ENCODE data around the gene PLEKHG4B. TPM values are rescaled to one million over a fixed set of nuclear protein-coding genes. Genes with fewer than 3 reads are reported as not detected.
"Not testable (repeated sequence)": the region's sequence is repeated elsewhere in the genome, so short reads cannot be mapped to it uniquely, and the experiment has no call there.

Gene PLEKHG4B
- total RNA-seq, 2 experiments from 2014 or later: 0.04 TPM; not detected in 1

DNA sequence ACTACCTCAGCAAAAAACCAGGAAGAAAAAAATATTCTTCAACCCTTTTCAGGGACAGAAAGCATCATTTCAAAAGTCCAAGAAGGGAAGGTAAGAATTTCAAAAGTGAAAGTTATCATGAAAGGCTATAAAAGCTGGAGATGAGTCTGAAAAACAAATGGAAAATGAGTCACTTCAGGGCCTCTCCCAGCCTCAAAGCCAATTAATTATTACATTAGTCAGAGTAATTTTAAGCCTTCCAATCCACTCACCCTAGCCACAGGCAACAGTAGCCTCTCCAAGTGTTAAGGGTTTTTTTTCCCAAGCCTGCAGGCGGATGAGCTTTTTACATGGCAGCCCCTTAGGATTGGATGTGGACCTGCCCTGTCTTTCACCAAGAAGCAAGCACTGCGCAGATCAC is 123.3 kb downstream of the PLEKHG4B start:
- CTCF ChIA-PET: not testable (repeated sequence)

DNA sequence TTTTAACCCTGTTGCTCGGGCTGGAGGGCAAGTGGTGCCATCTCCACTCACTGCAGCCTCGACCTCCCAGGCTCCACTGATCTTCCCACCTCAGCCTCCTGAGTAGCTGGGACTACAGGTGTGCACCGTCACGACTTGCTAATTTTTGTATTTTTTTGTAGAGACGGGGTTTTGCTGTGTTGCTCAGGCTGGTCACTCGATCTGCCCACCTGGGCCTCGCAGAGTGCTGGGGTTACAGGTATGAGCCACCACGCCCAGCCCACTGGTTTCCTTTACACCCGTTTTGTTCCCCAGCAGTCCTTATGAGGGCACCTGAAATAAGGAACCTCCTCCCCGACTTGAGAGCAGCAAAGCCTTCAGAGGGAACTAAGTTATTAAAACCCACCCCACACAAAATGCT is 124.1 kb downstream of the PLEKHG4B start:
- POLR2A ChIA-PET, CTCF ChIA-PET: not testable (repeated sequence)

More for the DNA sequence above, 123.3 kb downstream of the PLEKHG4B start:
- POLR2A ChIA-PET: not testable (repeated sequence)

DNA sequence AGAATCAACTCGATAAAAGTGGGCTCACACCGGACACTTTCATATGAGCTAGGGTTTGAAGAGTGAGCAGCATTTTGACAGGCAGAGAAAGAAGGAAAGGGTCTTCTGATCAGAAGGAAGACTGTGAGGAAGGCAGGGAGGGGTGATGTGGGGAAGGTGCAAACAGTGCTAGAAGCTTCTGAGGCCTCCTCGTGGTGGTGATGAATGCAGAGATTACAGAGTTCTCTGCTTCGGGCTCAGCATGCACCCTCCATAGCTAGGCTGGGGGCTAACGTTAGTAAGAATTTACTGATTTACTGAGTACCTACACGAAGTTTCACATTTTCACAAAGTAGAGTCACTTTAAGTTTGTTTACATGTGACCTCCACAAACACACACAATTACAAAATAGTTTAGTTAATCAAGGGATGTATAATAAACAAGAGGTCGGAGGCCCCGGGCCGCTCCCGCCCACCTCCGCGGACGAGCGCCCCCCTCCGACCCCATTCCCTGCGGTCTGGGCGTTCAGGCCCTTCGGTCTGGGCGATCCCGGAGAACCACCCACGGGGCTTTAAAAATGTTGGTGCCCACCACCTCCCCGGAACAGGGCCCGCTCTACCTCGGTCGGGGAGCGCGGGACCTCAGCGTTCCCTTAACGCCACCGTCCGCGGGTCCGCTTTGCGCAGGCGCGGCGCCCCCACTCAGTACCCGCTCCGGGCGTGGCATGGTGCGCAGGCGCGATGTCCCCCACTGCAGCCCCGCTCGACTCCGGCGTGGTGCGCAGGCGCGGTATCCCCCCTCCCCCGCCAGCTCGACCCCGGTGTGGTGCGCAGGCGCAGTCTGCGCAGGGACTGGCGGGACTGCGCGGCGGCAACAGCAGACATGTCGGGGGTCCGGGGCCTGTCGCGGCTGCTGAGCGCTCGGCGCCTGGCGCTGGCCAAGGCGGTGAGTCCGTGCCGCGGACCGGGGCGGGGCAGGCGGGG is 125.8 kb downstream of the PLEKHG4B start, which contains the start of the genes CCDC127 and SDHA:
Gene CCDC127, minus strand, starts transcription at position 660 of the 963 bp plus-strand sequence. CDS start 1,304 bp downstream, outside the sequence.
Gene SDHA, plus strand, starts transcription at position 827 of the 963 bp plus-strand sequence. Its CDS starts 36 bp downstream, at position 863.
- CTCF ChIA-PET: interaction anchor here (1.0 to 2.0 kb wide), 2 partner anchors 8 to 29 kb away, joined by 3 to 5 read pairs; no protein-coding TSS in a partner anchor

DNA sequence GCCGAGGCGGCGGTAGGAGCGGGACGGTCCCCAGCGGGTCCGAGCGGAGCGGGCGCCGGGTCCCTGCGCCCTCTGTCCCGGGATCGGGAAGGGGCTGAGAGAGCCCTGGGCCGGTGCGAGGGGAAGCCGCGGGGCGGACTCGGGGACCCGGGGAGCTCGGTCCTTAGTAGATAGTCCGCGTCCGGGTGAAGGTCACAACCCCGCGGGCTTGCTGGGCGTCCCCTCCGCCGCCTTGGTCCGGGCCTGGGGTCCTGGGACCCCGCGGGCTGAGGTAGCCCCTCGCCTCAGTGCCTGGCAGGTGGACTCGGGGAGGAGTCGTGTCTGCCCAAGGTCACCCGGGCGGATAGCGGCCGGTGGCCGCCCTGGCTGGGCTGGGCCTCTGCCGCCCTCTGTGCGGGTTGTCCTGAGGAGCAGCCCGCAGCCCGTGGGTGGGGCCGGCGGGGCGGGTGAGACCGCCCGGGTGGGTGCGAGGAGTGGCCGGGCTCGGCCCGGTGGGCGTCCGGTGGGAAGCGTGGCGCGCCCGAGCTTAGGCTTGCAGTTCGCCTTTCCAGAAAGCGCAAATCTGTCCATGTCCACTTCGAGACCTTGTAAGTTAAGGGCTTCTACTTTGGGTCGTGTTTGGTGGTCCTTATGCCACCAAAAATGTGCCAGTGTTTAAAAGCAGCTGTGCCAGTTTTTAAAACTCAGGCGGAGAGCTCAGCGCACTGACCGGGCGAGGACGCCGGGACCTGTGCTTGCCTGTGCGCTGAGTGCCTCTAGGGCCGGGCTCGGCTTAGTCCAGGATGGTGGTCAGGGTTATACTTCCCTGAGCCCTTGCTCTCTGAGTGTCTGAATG is 126.7 kb downstream of the PLEKHG4B start:
- POLR2A ChIA-PET: interaction anchor here (0.9 to 1.4 kb wide), 3 partner anchors 30 to 253 kb away, joined by 3 to 6 read pairs (median 6); no protein-coding TSS in a partner anchor

More for the DNA sequence above, 125.8 kb downstream of the PLEKHG4B start, which contains the start of the genes CCDC127 and SDHA:
- POLR2A ChIA-PET: interaction anchor here (0.9 to 1.4 kb wide), 2 partner anchors 29 to 53 kb away, joined by 3 to 6 read pairs; no protein-coding TSS in a partner anchor

DNA sequence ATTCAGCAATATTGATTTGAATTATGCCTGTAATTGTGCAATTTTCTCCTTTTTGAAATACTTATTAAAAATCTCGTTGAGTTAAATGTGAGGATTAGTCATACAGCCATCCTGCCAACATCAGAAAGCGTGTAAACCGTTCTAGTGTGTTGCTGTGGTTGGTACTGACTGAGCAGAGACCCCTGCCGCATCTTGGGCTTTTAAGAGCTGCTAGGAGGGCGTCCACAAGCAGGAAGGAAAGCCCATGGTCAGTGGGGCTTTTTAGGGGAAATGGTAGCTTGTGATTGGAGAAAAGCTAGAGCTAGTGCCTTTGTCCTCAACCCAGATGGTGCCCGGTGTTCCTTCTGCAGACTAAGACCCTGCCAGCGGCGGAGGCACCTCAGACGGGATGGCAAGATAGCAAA is 127.5 kb downstream of the PLEKHG4B start:
- CTCF ChIA-PET: interaction anchor here (1.2 kb wide), 1 partner anchor 25 kb away, joined by 5 read pairs; no protein-coding TSS in a partner anchor

More for the DNA sequence above, 126.7 kb downstream of the PLEKHG4B start:
- CTCF ChIA-PET: interaction anchor here (1.0 to 2.0 kb wide), 3 partner anchors 9 to 30 kb away, joined by 3 to 5 read pairs (median 5); no protein-coding TSS in a partner anchor

DNA sequence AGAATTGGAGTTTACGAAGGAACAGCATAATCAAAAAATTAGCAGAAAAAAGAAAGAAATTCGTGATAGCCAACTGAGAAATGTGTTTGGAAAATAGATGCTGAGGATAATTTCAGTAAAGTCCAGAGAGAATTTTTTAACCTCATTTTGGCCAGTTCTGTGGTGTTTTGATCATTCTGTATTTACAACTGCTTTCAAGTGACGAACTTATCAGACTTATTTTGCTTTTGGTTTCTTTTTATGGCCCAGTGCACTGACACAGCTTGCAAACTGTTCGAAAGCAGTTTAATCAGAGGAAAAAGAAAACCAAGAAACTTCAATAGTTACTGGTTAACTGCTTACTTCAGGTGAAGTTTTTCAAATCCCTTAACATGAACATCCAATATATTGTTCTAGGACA is 128.0 kb downstream of the PLEKHG4B start:
- ChIA-PET CTCF (no interaction called here), POLR2A (interaction anchor here (1.0 kb wide), 1 partner anchor 52 kb away, joined by 3 read pairs; the partner anchor contains the start of gene PDCD6)

More for the DNA sequence above, 127.5 kb downstream of the PLEKHG4B start:
- POLR2A ChIA-PET: interaction anchor here (1.0 to 1.4 kb wide), 3 partner anchors 31 to 252 kb away, joined by 3 to 6 read pairs (median 6); partner anchors contain the start of gene PDCD6

DNA sequence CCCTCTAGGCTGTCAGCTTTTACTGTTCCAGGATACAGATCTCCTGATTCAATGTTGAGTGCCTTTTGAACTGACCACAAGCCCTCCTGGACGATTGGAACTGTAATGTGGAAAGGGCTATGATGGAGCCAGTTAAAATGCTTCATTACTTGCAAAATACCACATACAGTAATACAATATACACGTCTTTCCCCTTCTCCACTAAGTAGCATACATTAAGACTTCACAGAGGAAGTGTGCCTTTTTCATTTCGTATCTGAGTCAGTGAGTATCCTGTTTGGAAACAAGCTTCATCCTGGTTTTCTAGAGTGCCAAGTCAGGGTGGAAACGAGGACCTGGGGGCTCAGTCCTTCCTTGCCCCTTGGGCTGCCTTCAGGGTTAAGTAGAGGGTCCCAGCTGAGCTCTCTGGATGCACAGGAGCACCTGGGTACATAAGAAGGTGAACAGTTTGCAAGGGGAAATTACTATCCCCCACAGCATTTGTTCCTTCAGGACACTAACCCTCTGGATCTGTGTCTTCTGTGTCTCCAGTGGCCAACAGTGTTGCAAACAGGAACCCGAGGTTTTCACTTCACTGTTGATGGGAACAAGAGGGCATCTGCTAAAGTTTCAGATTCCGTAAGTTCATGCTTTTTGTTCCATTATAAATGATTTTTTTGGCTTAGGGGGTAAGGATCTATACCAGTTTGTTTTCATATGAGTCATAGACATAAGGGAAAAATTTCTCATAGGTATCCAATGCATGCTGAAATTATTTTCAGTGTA is 131.2 kb downstream of the PLEKHG4B start:
- POLR2A ChIA-PET, CTCF ChIA-PET: not testable (repeated sequence)

DNA sequence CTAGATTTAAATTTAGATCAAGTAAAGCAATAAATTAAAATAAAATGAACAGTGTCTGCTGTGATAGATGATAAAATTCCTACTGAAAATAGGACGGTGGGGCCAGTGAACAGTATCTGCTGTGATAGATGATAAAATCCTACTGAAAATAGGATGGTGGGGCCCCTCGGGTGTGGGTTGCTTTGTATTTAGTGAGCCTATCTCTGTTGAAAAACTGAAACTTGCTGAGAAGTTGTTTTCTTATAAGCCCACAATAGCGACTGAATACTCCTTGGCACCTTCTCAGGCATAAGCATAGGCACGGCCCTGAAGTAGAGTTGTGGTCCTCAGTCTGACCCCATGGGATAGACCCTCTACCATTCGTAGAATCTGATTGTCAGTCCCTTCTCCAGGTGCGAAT is 131.8 kb downstream of the PLEKHG4B start:
- ChIA-PET CTCF (no interaction called here), POLR2A (no interaction called here)

DNA sequence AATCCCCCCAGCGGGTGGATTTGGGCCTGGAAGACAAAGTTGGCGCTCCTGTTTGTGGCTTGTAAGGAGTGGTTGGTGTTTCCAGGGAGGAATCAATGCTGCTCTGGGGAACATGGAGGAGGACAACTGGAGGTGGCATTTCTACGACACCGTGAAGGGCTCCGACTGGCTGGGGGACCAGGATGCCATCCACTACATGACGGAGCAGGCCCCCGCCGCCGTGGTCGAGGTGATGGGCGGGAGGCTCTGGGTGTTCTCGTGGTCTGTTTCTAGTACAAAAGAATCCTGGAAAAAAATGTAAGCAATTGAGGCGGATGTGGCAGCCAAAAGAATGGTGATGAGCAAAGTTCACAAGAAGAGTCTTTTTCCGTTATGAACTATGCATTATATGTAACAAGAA is 133.4 kb downstream of the PLEKHG4B start:
- CTCF ChIA-PET: no interaction called here
- POLR2A ChIA-PET: no interaction called here

DNA sequence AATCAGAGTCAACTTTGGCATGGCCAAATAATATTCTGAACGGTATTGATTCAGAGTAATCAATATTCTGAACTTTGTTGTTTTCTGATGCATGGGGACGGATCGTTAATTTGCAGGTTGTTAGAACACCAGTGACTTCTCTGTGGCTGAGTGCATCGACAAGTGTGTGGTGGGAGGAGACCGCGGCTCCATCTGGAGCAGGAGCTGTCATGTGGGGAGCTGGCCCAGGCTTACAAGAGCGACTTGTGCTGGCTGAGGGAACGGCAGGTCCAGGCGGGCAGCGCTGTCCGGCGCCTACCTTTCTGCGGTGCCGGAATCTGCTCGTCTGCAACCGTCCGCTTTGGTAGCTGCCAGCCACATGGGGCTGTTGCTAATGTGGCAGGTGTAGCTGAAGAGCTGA is 135.4 kb downstream of the PLEKHG4B start:
- CTCF ChIA-PET: not testable (repeated sequence)

DNA sequence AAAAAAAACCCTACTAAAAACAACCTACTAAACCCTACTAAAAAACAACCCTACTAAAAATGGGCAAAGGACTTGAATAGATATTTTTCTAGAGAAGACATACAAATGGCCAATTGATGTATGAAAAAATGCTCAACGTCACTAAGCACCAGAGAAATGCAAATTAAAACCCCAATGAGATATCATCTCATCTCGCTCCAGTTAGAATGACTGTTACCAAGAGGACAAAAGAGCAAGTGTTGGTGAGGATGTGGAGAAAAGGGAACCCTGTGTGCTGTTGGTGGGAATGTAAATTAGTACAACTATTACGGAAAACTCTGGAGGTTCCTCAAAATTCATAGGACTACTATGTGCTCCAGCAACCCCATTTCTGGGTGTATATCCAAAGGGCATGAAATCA is 136.9 kb downstream of the PLEKHG4B start:
- CTCF ChIA-PET: no interaction called here
- POLR2A ChIA-PET: no interaction called here

More for the DNA sequence above, 135.4 kb downstream of the PLEKHG4B start:
- POLR2A ChIA-PET: not testable (repeated sequence)

DNA sequence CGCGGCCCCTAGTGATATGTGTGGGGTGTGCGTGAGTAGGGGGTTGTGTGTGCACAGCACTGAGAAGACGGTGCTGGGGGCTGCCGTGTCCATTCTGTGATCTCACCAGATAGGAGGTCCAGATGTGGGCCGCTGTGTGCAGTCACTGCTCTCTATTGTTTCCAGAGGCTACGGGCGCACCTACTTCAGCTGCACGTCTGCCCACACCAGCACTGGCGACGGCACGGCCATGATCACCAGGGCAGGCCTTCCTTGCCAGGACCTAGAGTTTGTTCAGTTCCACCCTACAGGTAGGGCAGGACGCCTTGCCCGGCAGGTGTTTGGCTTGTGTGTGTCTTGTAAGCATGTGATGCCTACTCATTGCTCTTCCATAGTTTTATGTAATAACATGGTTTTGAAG is 138.7 kb downstream of the PLEKHG4B start:
- CTCF ChIA-PET: no interaction called here
- POLR2A ChIA-PET: no interaction called here

DNA sequence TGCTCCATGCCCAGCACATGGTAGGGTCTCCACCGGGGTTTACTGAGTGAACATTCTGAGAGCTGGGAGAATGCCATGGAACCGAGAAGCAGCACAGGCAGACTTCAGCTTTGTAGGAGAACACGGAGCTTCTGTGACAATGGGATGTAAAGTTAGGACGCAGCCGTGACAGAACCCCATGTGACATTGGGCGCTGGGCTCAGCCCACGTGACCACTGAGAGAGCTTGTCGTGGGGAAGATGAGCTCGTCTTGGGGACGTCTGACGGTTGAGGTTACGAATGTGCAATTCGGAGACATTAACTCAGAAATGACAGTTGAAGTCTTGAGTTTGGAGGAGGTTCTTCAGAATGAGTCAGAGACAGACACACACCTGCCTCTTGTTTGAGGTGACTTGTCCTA is 139.7 kb downstream of the PLEKHG4B start:
- CTCF ChIA-PET: no interaction called here

DNA sequence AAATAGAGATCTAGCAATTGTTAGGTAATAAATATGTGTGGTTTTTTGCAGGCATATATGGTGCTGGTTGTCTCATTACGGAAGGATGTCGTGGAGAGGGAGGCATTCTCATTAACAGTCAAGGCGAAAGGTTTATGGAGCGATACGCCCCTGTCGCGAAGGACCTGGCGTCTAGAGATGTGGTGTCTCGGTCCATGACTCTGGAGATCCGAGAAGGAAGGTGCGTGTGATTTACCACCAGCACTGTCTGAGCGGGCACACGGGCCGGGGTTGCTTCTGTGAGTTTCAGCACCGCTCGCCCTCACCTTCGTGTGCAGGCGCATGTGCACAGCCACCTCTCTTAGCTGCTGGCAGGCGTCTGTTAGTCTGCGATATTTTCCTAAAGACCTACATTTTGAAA is 141.5 kb downstream of the PLEKHG4B start:
- POLR2A ChIA-PET: not testable (repeated sequence)
- CTCF ChIA-PET: interaction anchor here (1.4 kb wide), 1 partner anchor 10 kb away, joined by 4 read pairs; no protein-coding TSS in a partner anchor

More for the DNA sequence above, 139.7 kb downstream of the PLEKHG4B start:
- POLR2A ChIA-PET: interaction anchor here (0.6 to 0.7 kb wide), 2 partner anchors 41 to 160 kb away, joined by 3 to 4 read pairs; no protein-coding TSS in a partner anchor

DNA sequence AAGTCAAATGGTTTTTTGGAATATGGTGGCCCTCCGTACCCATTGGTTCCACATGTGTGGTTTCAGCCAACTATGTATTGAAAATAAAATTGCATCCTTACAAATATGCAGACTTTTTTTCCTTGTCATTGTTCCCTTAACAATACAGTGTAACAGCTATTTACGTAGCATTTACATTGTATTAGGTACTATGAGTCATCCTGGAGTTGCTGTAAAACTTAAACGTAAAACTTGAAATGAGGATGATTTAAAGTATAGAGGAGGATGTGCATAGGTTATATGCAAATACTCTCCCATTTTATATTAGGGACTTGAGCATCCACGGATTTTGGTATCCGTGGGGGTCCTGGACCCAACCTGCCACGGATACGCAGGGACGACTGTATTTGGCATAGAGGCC is 142.5 kb downstream of the PLEKHG4B start:
- CTCF ChIA-PET: no interaction called here

DNA sequence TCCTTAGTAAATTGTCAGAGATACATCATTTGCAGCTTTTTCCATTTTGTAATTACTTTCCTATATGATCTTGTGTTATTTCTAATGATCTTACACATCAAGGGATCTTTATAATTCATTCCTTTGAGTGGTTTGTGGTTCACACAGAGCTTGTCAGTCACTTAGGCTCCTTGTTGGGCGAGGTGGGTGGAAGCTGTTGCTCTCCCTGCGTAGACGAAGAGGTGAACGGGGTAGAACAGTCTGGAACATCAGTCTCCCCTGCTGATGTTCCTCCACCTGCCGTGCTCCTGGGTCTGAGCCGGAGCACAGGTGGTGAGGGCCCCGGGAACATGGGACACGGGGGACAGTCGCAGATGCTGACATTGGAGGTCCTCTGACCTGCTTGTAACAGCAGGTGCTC is 143.6 kb downstream of the PLEKHG4B start:
- POLR2A ChIA-PET, CTCF ChIA-PET: not testable (repeated sequence)

More for the DNA sequence above, 142.5 kb downstream of the PLEKHG4B start:
- POLR2A ChIA-PET: no interaction called here

DNA sequence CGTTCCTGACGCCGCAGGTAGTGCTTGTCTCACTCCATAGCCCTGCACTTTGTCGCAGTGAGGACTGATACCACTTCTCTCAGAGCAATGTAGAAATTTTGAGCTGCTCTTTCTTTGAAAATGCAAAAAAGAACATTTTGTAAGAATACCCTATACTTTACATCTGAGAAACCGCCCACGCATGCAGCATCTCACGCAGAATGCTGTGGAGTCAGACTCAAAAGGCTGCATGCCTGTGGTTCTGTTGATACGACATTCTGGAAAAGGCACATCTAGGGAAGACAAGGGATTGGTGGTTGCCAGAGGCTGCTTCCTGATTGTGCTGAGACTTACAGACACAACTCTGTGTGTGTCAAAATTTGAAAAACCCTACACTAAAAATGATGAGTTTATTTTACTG is 146.0 kb downstream of the PLEKHG4B start:
- CTCF ChIA-PET, POLR2A ChIA-PET: not testable (repeated sequence)
